ENCODE measurements around the gene NEIL3.
"Not testable (repeated sequence)": the region's sequence is repeated elsewhere in the genome, so short reads cannot be mapped to it uniquely, and the experiment has no call there.

The NEIL3 gene

GRCh38 chr4:177302371-177303100, 7.1 kb upstream of the NEIL3 start:
- no peak for DNase-seq

- DNase-seq = no peak
Observed at GRCh38 chr4:177304094-177304493, 5.6 kb upstream of the NEIL3 start.

GRCh38 chr4:177304864-177305263, 4.8 kb upstream of the NEIL3 start:
- DNase-seq = not testable (repeated sequence)

GRCh38 chr4:177308125-177308524, 1.5 kb upstream of the NEIL3 start:
- DNase-seq = no peak

- DNase-seq = no peak
Observed at GRCh38 chr4:177308847-177309521, 690 bp upstream of the NEIL3 start.

- no peak for DNase-seq
Observed at GRCh38 chr4:177311589-177311988, 1.9 kb downstream of the NEIL3 start.

GRCh38 chr4:177313263-177313662, 3.6 kb downstream of the NEIL3 start:
- no peak for DNase-seq

- DNase-seq = no peak
Observed at GRCh38 chr4:177315767-177316464, 6.2 kb downstream of the NEIL3 start.

- DNase-seq = no peak
Observed at GRCh38 chr4:177320721-177321120, 11.0 kb downstream of the NEIL3 start.

GRCh38 chr4:177321647-177322046, 12.0 kb downstream of the NEIL3 start:
- no peak for DNase-seq

GRCh38 chr4:177322266-177322665, 12.6 kb downstream of the NEIL3 start:
- no peak for DNase-seq

- DNase-seq = no peak
Observed at GRCh38 chr4:177322881-177323280, 13.2 kb downstream of the NEIL3 start.

- no peak for DNase-seq
Observed at GRCh38 chr4:177323416-177323815, 13.7 kb downstream of the NEIL3 start.

GRCh38 chr4:177332119-177332518, 22.4 kb downstream of the NEIL3 start:
- DNase-seq = no peak

GRCh38 chr4:177339477-177340374, 30.1 kb downstream of the NEIL3 start:
- DNase-seq = no peak

GRCh38 chr4:177348348-177348747, 38.7 kb downstream of the NEIL3 start:
- no peak for DNase-seq

- DNase-seq = no peak
Observed at GRCh38 chr4:177349191-177349590, 39.5 kb downstream of the NEIL3 start.

GRCh38 chr4:177351622-177352244, 42.1 kb downstream of the NEIL3 start:
- no peak for DNase-seq

GRCh38 chr4:177356206-177356605, 46.5 kb downstream of the NEIL3 start:
- no peak for DNase-seq

- no peak for DNase-seq
Observed at GRCh38 chr4:177356921-177357320, 47.2 kb downstream of the NEIL3 start.

- no peak for DNase-seq
Observed at GRCh38 chr4:177367336-177367735, 57.7 kb downstream of the NEIL3 start.

GRCh38 chr4:177369372-177369771, 59.7 kb downstream of the NEIL3 start:
- DNase-seq = no peak

Measured in stimulated activated CD4-positive, alpha-beta T cell treated with anti-CD3 and anti-CD28 coated beads, Interleukin-2, amount 100 ng/mL, for 24 hours (primary cell).